Activated CD8-positive, alpha-beta T cell treated with anti-CD3 and anti-CD28 coated beads for 36 hours (primary cell): Measurements from ENCODE around the gene RAB4B. TPM values are rescaled to one million over a fixed set of nuclear protein-coding genes. Genes with fewer than 3 reads are reported as not detected.

Source experiments
- ATAC-seq: fragments of 200-7000 bp; cut with Tn5 transposase; one replicate; pipeline ENCODE4 v1.10.0; 2021; ENCODE audit warnings: mild to moderate bottlenecking, moderate library complexity
- CTCF ChIA-PET: fragments of 350-600 bp; sonication (Branson Sonifier 250); formaldehyde crosslinking; loops from one replicate; lab custom pipeline; 2021; ENCODE audit warnings: antibody characterized with exemption; lab: Charles Lee
- POLR2A ChIA-PET: fragments of 350-600 bp; sonication (Branson Sonifier 250); formaldehyde crosslinking; loops from one replicate; lab custom pipeline; 2021; ENCODE audit warnings: antibody characterized with exemption; lab: Charles Lee
- DNase-seq: peaks from one replicate; pipeline ENCODE4 v3.0.0-alpha.2; 2020
- H3K27ac Mint-ChIP-seq: one replicate; pipeline ENCODE4 v1.8.0; 2021; ENCODE audit warnings: mild to moderate bottlenecking, mixed read lengths
- H3K27me3 Mint-ChIP-seq: one replicate; pipeline ENCODE4 v1.8.0; 2021; ENCODE audit warnings: mixed read lengths
- H3K36me3 Mint-ChIP-seq: one replicate; pipeline ENCODE4 v1.8.0; 2021; ENCODE audit warnings: low read depth, mixed read lengths
- H3K4me1 Mint-ChIP-seq: one replicate; pipeline ENCODE4 v1.8.0; 2021; ENCODE audit warnings: low read depth, mixed read lengths
- H3K4me3 Mint-ChIP-seq: one replicate; pipeline ENCODE4 v1.8.0; 2021; ENCODE audit warnings: mild to moderate bottlenecking, moderate library complexity, mixed read lengths
- H3K9me3 Mint-ChIP-seq: one replicate; pipeline ENCODE4 v1.8.0; 2021; ENCODE audit warnings: mixed read lengths
- CTCF ChIP-seq: fragments of 200-600 bp; IDR thresholded peaks from one replicate; pipeline ENCODE4 v1.8.0; 2022; ENCODE audit warnings: antibody characterized with exemption, mild to moderate bottlenecking
- intact Hi-C: fragments of 100-400 bp; cut with micrococcal nuclease; formaldehyde crosslinking; loops from one replicate; pipeline ENCODE4 v1.10.0; 2022
- total RNA-seq, 2 experiments: library from RNA; stranded (reverse); gene quantifications; one replicate each; pipeline ENCODE4 v1.2.3, GENCODE V29; 2021

The RAB4B gene
- total RNA-seq, 2 experiments from 2014 or later, result 39.7 to 42.3 TPM

GRCh38 chr19:40774916-40775631 is 3.0 kb upstream of the RAB4B start, which contains the start of gene MIA:
MIA (plus strand) TSS chr19:40775521; CDS start chr19:40775543, 22 bp downstream.
- H3K4me3 Mint-ChIP-seq, result no peak within 1 kb of the TSS
- DNase-seq (no peak), ATAC-seq (no peak)
- H3K4me1 Mint-ChIP-seq, result peaks cover 48% of the 10 kb centered on the region
- H3K27me3 Mint-ChIP-seq, result no peaks in the 10 kb centered on the region
- POLR2A ChIA-PET, result interaction anchor here (3.6 kb wide), 1 partner anchor 21 kb away, joined by 22 read pairs; no protein-coding TSS in a partner anchor
- CTCF ChIA-PET, result no interaction called here
- no peak for TF ChIP-seq CTCF
- intact Hi-C loops, result no loop called here
- peaks cover 20% of the 10 kb centered on the region for H3K36me3 Mint-ChIP-seq
- peaks cover 6% of the 10 kb centered on the region for H3K9me3 Mint-ChIP-seq
- H3K27ac Mint-ChIP-seq, result no peak within 1 kb of the TSS

- Mint-ChIP-seq H3K27me3 (no peaks in the 10 kb centered on the region), H3K4me1 (peaks cover 51% of the 10 kb centered on the region), H3K4me3 (no peak overlapping the region), H3K36me3 (peaks cover 21% of the 10 kb centered on the region), H3K27ac (no peak overlapping the region), H3K9me3 (peaks cover 6% of the 10 kb centered on the region)
- ATAC-seq (no peak), DNase-seq (no peak)
- POLR2A ChIA-PET, result interaction anchor here (1.2 to 3.6 kb wide), 2 partner anchors 18 to 21 kb away, joined by 3 to 22 read pairs; no protein-coding TSS in a partner anchor
- CTCF ChIA-PET, result interaction anchor here (3.5 kb wide), 1 partner anchor 20 kb away, joined by 13 read pairs; no protein-coding TSS in a partner anchor
- intact Hi-C loops, result no loop called here
- TF ChIP-seq CTCF, result no peak
Measured at GRCh38 chr19:40775632-40776022, 2.4 kb upstream of the RAB4B start.

GRCh38 chr19:40776364-40776763 is 1.7 kb upstream of the RAB4B start:
- no peaks in the 10 kb centered on the region for H3K27me3 Mint-ChIP-seq
- H3K4me3 Mint-ChIP-seq, result no peak overlapping the region
- intact Hi-C loops, result no loop called here
- H3K27ac Mint-ChIP-seq, result no peak overlapping the region
- no peak for TF ChIP-seq CTCF
- POLR2A ChIA-PET, result interaction anchor here (1.1 to 3.6 kb wide), 7 partner anchors 10 to 26 kb away, joined by 3 to 22 read pairs (median 12); partner anchors contain the start of gene ACTMAP
- CTCF ChIA-PET, result interaction anchor here (1.5 to 4.0 kb wide), 5 partner anchors 16 to 142 kb away, joined by 4 to 32 read pairs (median 13); no protein-coding TSS in a partner anchor
- ATAC-seq (no peak), DNase-seq (no peak)
- peaks cover 49% of the 10 kb centered on the region for H3K4me1 Mint-ChIP-seq
- H3K36me3 Mint-ChIP-seq, result peaks cover 18% of the 10 kb centered on the region
- H3K9me3 Mint-ChIP-seq, result no peaks in the 10 kb centered on the region

- Mint-ChIP-seq H3K36me3 (peaks cover 16% of the 10 kb centered on the region), H3K4me3 (peak overlapping the region; percentile 92), H3K27me3 (no peaks in the 10 kb centered on the region), H3K9me3 (no peaks in the 10 kb centered on the region), H3K4me1 (peaks cover 50% of the 10 kb centered on the region), H3K27ac (peak overlapping the region; percentile 96)
- TF ChIP-seq CTCF, result no peak
- ChIA-PET CTCF (interaction anchor here (0.7 to 4.0 kb wide), 12 partner anchors 10 to 637 kb away, joined by 3 to 32 read pairs (median 5); partner anchors contain the start of gene EGLN2), POLR2A (interaction anchor here (0.7 to 3.6 kb wide), 18 partner anchors 9 to 778 kb away, joined by 3 to 22 read pairs (median 6); partner anchors contain the start of genes ACTMAP, COQ8B, EGLN2 and ITPKC)
- ATAC-seq (peak; percentile 62), DNase-seq (peak; percentile 98)
- intact Hi-C loops, result no loop called here
Measured at GRCh38 chr19:40776932-40777644, 959 bp upstream of the RAB4B start.
